Measurements from ENCODE around the gene BRD4.

DNA sequence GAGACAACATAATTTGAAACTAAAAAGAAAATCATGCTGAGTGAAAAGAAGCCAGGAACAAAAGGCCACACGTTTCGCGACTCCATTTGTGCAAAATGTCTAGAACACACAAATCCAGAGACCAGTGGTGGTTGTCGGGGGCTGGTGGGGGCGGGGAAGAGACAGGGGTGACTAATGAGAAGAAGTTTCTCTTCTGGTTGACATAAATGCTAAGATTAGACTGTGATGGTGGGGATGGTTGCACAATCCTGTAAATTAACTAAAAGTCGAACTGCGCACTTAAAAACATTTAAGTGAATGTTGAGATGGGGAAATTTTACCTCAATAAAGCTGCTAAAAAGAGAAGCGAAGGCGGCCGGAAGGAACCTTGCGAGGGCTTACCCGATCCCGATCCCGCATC lies 40.1 kb upstream of the BRD4 start:
- TF ChIP-seq CTCF (IDR thresholded peaks at IDR 0.05) (no peak), POLR2AphosphoS5 (IDR thresholded peaks at IDR 0.05) (no peak), EP300 (IDR thresholded peaks at IDR 0.05) (no peak), POLR2A (IDR thresholded peaks at IDR 0.05) (no peak)

Measured in upper lobe of left lung (tissue), 4 donors.